HG02970 (cell line): Measurements from ENCODE around the gene PRKCQ.
A peak's percentile ranks its signal among the peaks of the same experiment; 100 is the strongest.
"Not testable (repeated sequence)": the region's sequence is repeated elsewhere in the genome, so short reads cannot be mapped to it uniquely, and the experiment has no call there.

Source experiments
- ATAC-seq: cut with Tn5 transposase; IDR thresholded peaks from one replicate; pipeline ENCODE4 v1.9.1; 2021; ENCODE audit warnings: mild to moderate bottlenecking, moderate library complexity, moderate number of reproducible peaks; ENCODE audit not compliant: unreplicated experiment, low FRiP score

Gene PRKCQ

DNA sequence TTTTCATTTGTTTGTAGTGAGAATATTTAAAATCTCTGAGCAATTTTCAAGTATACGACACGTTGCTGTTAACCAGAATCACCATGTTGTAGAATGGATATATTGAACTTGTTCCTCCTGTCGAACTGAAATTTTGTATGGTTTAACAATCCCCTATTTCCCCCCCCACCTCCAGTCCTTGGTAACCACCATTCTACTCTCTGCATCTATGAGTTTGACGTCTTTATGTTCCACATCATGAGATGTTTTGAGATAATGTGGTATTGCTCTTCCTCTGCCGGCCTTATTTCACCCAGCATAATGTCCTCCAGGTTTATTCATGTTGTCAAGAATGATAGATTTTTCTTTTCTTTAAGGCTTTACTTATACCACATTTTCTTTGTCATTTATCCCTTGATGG, 17.4 kb upstream of the PRKCQ start:
- no peak for ATAC-seq

DNA sequence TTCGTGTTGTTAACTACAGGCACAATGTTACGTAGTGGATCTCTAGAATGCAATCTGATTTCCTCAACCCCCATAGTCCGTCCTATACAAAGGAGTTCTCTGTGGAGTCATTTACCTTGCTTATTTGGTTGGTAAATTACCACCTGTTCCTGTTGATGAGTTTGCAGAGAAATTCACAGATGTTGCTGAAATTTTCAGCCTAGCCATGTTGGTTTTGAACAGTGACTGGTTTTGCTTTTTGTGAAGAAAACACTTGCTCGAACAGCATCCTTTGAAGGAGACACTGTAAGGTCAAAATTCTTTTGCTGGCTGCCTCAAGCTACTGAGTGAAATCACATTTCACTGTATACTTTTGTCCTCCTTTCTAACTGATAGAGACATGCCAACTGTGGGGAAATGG, 15.4 kb upstream of the PRKCQ start:
- ATAC-seq, result no peak

DNA sequence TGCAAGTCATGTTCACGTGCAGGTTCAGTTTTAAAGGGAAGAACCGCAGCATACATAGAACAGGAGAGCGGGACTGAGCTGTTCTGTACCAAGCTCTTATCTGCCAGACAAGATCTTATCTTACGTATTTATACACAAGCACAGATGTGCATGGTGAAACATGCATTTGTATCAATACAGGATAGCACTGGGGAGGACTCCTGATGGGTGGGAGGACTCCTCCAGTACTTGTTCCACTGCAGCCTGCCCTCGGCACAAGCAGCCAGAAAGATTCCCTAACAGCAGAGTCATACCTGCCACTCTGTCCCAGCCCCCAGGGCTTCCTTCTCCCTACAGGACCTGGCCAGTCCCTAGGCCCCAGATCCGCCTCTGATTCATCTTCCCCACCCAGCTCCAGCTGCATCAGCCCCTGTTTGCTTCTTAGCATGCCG, 13.2 kb upstream of the PRKCQ start:
- no peak for ATAC-seq

DNA sequence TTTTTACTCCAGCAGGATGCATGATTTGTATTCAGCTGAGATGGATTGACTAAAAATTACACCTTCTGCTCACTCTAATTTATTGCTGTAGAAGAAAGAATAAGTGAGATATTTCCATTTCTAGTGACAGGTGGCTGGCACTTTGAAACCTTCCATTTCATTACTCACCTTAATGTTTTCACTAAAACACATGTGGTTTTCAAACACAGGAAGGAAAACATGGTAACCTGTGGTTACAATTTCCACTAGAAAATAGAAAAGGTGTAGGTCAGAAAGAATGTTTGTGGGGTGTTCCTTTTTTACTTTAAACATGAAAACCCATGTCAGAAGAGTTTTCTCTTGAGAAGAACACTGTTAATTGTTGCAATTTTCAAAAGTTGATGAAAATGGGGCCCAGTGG, 12.0 kb upstream of the PRKCQ start:
- no peak for ATAC-seq

- no peak for ATAC-seq
These were observed 11.6 kb upstream of the PRKCQ start for GRCh38 chr10:6591668-6592067.

DNA sequence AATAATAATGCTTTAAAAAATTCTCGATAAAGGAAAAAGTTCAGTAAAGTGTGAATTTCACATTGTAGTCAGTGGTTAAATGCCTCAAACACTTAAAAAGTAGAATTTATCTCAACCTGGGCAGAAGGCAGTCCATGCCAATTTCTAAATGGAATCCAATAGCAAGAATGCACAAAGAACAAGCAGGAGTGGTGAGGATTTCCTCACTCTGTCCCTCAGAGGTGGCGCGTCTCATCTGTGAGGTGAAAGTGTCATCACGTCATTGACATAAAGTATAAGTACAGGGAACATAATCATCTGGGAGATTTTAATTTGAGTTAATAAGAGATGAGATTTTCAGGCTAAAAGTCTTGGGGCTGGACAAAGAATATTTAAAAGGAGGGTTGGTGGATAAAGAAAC, 10.0 kb upstream of the PRKCQ start:
- no peak for ATAC-seq

GRCh38 chr10:6589287-6590094, 9.4 kb upstream of the PRKCQ start:
- no peak for ATAC-seq

DNA sequence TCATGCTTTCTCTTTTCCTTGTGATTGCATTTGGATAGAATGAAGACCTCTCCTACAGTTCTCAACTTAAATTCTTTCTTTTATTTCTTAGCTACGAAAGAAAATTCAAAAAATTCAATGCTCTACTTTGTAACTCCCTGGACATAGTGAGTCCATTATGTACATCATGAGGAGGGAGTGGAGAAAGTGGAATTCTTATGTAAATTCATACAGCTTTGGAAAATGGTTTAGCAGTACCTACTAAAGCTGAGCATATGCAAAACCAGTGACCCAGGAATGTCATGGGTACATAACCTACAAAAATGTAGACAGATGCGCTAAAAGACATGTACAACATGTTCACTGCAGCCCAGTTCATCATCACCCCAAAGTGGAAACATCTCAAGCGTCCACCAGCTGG, 8.8 kb upstream of the PRKCQ start:
- ATAC-seq, result no peak

DNA sequence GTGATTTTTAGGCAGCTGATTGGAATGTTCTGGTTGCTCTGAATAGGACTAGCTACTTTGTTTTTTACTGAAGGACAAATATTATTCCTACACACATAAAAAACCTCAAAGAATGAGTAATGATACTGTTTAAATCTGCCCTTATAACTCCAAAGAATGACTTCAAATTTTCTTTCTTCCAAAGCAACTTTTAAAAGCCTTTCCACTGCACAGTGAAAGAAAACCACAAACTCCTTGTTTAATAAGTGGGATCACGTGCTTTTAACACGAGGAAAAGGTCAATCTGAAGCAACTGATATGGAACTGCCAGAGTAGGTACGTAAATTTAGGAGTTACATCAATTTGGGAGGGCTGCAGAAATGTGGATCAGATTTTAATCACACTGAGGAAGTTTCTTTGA, 8.0 kb upstream of the PRKCQ start:
- no peak for ATAC-seq

DNA sequence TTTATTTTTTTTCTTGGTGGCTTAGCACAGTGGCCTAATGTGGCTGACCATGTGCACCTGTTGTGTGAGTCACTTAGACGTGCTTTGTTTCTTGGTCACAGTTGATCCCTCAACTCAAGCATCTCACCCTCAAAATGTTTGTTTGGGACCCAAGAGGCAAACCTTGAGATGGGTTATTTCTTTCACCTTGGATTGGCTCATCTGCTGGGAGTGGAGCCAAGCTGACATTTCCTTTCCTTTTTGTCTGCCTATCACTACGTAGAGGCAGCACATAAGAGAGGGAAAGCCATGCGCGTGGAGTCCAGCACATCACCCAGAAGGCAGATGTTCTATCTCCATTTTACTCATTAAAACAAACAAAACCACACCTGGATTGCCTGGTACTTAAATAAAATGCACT, 6.4 kb upstream of the PRKCQ start:
- no peak for ATAC-seq

DNA sequence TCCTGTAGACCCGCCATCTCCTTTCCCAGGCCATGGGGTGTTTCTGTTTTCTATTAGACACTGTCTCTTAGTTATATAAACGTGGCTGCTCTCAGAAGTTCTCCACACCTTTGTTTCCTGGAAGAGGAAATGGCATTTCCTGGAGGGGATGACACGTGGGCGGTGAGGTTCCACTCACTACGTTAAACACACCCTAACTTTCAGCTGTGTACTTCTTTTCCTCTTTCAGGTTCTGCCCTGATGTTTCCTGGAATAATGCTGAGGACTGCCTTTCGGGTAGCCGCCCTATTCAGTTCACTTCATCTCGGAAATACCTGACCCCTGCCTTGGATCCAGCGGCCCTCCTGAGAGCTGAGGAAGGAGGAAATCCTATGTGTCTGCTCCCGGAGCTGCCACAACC, 3.4 kb upstream of the PRKCQ start:
- no peak for ATAC-seq

DNA sequence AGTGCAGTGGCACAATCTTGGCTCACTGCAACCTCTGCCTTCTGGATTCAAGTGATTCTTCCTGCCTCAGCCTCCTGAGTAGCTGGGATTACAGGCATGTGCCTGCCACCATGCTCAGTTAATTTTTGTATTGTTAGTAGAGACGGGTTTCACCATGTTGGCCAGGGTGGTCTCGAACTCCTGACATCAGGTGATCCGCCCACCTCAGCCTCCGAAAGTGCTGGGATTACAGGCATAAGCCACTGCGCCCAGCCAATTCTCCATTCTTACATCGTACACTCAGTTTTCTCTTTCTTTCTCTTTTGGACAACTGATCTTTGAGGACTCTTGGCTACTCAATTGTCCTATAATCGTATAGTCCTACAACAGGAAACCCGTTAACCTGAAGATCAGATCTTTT, 2.8 kb upstream of the PRKCQ start:
- ATAC-seq, result not testable (repeated sequence)

DNA sequence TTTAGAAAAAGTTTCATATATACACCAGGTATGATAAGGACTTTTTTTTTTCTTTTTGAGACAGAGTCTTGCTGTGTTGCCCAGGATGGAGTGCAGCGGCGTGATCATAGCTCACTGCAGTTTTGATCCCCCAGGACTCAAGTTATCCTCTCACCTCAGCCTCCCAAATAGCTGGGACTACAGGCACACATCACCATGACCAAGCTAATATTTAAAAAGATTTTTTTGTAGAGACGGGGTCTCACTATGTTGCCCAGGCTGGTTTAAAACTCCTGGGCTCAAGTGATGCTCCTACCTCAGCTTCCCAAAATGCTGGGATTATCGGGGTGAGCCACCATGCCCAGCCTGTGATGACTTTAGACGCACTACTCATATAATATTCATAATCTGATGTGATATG, 2.2 kb upstream of the PRKCQ start:
- no peak for ATAC-seq

DNA sequence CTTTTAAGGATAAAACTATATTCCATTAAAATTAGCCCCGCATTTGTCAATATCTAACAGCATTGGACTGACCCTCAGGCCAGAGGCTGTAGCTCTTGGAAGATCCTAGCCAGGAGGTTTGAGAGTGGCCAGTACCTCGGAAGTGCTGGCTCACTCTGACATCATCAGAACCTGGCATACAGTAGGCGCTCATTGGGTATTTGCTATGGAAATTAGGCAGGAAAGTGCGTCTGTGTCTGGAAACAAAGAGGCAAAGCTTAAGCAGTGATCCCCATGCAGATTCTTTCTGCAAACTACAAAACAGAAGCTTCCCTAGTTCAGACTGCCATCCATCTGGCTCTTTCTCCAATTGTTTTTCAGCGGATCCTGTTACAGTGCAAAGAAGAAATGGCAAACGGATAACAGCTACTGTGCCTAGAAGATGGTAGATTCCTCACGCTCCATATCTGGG, 1.7 kb upstream of the PRKCQ start:
- no peak for ATAC-seq

- ATAC-seq, result not testable (repeated sequence)
These were observed 1.1 kb upstream of the PRKCQ start for GRCh38 chr10:6581223-6581622.

DNA sequence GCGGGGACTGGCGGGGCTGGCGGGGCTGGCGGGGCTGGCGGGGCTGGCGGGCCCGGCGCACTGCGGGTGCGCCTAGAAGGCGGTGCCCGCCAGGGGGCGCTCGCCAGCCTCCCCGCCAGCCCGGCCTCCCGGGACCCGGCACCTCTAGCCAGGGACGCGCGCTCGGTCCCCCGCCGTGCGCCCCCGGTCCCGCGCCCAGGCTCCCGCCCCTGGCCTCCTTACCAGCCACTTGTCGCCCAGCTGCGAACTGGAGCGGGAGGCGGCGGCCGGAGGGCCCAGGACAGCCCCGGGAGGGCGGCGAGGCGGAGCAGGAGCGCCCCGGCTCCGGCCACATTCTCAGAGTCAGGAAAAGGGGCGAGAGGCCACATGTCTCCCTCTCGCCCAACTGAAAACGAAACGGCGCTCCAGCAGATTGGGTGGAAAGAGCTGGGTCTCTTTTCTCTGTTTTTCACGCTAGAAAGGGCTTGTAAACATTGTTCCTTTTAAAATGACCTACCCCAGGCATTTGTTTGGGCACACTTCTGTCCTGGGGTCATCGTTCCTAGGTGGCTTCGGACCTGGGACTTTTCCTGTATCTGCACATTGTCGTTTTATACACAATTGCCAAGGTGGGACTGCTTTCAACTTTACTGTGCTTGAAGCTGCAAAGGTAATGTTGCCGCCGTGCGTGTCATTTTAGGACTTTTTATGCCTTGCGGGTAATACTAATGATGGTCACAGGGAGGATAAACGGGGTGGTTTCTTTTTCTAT, 378 bp upstream of the PRKCQ start:
- peak; percentile 82 for ATAC-seq

GRCh38 chr10:6579183-6579903, 733 bp downstream of the PRKCQ start:
- ATAC-seq, result no peak

DNA sequence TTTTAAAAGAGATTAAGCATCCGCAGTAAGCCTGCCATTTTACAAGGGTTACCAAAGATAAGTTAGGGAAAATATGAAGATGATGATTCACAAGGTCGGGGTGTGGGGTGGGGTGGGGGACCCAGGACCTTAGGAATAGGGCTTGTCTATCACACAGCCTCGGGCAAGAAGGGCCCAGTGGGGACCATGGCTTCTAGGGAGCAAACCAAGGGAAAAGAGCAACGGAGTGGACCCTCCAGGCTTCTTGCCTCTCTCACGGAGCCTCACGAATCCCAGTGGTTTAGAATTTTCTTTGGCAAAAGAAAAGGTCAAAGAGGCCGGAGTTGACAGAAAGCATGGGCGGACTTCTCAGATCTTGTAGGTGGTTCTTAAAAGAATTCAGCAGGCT, 1.3 kb downstream of the PRKCQ start:
- no peak for ATAC-seq

DNA sequence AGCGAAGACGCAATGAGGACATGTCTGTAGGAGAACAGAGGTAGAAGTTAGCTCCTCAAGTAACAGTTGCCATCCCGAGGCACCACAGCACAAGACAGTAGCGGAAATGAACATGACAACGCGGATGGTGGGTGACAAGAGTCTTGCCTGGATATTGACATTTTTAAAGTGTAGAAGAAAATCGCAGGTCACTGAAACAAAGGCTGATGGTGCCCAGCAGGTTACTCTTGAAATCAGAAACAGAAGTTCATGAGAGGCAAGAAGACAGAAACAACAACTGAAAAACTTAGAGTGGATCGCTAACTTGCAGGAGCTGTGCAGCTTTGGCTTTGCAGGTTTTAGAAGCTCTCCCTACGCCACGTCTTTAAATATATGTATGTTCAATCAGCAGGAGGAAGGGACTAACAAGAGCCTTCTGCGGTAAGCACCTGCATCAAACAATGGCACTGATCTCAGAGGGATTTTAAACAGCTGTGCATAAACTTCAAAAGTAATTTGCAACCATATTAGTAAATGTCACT, 1.8 kb downstream of the PRKCQ start:
- no peak for ATAC-seq

DNA sequence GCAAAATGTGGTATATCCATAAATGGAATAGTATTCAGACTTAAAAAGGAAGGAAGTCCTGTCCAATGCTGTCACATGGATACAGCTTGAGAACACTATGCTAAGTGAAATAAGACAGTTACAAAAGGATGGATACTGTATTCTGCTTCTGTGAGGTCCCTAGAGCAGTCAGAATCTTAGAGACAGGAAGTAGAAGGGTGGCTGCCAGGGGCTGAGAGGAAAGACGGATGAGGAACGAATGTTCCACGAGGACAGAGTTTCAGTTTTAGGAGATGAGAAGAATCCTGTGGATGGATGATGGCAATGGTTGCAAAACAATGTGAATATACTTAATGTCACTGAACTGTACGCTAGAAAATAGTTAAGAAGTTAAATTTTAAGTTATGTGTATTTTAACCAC, 3.8 kb downstream of the PRKCQ start:
- ATAC-seq, result no peak

DNA sequence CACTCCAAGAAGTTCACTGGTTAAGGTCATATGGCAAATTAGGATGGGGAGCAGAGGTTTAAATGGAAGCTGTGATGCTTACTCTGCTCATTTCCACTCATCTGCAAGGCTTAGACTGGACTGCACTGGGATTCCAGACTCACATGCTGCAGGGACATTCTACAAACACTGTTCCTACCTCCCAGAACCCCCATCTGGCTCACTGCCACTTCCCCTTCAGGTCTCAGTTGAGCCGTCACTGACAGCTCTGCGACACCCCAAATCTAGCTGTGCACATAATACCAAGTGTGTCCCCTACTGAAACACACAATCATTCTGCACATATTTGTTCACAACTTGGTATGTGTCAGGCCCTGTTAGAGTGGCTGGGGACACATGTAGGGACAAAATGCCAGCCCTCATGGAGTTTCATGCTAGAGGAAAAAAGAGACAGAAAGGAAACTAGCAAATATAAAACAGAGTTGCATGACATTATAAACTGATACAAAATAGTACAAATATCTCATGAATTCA, 5.4 kb downstream of the PRKCQ start:
- no peak for ATAC-seq
